ENCODE measurements around the gene ATAD2B. TPM values are rescaled to one million over a fixed set of nuclear protein-coding genes. Genes with fewer than 3 reads are reported as not detected.
A peak's percentile ranks its signal among the peaks of the same experiment; 100 is the strongest.

The ATAD2B gene
- total RNA-seq, 1 donor from 2014 or later, result 9.2 TPM

DNA sequence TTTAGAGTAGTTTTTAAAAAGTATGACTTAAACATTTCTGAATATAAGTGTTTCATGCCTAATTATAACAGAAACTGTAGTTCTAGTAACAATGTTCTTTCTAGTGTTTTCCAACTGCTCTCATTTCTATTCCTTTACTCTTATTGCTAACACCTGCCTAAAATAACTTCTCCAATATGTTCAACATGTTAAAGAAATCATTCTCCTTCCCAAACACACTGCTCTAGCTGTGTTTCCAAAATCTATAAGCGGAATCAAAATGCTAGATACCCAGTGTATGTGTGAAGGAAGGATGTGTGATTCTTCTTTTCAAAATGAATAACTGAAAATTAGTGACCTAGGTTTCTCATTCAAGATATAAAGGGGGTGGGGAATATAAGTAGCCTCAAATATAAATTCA is 89.1 kb downstream of the ATAD2B start:
- no peak for DNase-seq (ENCODE audit: low read depth in 2 of 2)

GRCh38 chr2:23836971-23837565 is 89.9 kb downstream of the ATAD2B start:
- no peak for DNase-seq (ENCODE audit: low read depth in 2 of 2)

GRCh38 chr2:23836505-23836904 is 90.4 kb downstream of the ATAD2B start:
- no peak for DNase-seq (ENCODE audit: low read depth in 2 of 2)

DNA sequence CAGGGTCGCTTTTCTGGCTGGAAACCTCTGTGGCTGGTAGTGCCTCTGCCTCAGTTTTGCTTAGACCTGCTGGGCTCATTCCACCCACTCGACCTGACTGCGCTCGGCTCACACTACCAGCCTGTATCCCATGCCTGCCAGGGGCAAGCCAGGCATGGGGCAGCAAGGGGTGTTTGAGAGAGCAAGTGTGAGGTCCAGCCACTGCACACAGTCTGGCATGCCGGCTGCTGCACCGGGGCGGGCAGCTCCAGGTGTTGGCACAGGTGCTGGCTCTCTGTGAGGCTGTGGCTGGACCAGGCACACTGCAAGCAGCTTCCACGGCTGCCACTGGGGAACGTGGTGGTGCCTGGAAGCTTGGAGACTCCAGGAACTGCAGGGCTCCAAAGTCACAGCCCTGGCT is 90.9 kb downstream of the ATAD2B start:
- DNase-seq (ENCODE audit: low read depth in 2 of 2), result no peak

DNA sequence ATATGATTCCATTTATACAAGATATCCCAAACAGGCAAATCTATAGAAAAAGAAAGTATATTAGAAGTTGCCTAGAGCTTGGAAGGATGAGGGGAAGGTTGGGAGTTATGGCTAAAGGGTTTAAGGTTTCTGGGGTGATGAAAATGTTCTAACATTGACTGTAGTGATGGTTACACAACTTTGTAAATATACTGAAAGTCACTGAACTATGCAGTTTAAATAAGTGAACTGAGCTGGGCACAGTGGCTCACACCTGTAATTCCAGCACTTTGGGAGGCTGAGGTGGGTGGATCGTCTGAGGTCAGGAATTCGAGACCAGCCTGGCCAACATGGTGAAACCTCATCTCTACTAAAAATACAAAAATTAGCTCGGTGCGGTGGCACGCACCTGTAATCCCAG is 91.5 kb downstream of the ATAD2B start:
- DNase-seq (ENCODE audit: low read depth in 2 of 2), result no peak

GRCh38 chr2:23828986-23829385 is 97.9 kb downstream of the ATAD2B start:
- DNase-seq (ENCODE audit: low read depth in 2 of 2), result no peak

GRCh38 chr2:23828256-23828980 is 98.5 kb downstream of the ATAD2B start:
- no peak for DNase-seq (ENCODE audit: low read depth in 2 of 2)

- DNase-seq (ENCODE audit: low read depth in 2 of 2), result no peak
Measured at GRCh38 chr2:23827287-23827686, 99.6 kb downstream of the ATAD2B start.

- DNase-seq (ENCODE audit: low read depth in 2 of 2), result no peak
Measured at GRCh38 chr2:23826771-23827170, 100.2 kb downstream of the ATAD2B start.

DNA sequence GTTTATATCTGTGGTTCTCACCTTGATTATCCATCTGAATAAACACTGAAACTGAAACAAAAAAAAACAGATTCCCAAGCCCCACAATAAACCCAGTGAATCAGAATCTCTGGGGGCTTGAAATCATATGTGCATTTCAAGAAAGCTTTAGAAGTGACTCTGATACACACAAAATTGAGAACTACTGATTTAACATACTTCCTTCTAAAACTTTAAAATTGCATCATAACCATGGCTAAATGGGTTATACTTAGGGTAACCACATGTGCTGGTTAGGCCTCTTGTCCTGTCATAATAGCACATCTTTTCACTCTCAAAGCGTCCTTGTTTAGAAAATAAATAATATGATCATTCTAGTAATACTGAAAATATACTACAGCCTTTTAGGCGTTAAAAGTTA is 100.9 kb downstream of the ATAD2B start:
- no peak for DNase-seq (ENCODE audit: low read depth in 2 of 2)

- DNase-seq (ENCODE audit: low read depth in 2 of 2), result peak; percentile 46 to 54
Measured at GRCh38 chr2:23824777-23825212, 102.1 kb downstream of the ATAD2B start.

- no peak for DNase-seq (ENCODE audit: low read depth in 2 of 2)
Measured at GRCh38 chr2:23823863-23824262, 103.1 kb downstream of the ATAD2B start.

- DNase-seq (ENCODE audit: low read depth in 2 of 2), result no peak
Measured at GRCh38 chr2:23814963-23815362, 112.0 kb downstream of the ATAD2B start.

DNA sequence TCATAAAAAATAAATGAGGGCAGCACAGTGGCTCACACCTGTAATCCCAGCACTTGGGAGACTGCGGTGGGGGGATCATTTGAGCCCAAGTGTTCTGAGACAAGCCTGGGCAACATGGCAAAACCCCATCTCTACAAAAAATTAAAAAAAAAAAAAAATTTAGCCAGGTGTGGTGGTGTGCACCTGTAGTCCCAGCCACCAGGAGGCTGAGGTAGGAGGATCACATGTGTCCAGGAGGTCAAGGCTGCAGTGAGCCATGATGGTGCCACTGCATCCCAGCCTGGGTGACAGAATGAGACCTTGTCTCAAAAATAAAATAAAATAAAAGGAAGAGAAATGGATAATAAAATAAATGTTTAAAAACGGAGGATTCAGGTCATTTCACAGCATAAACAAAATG is 113.5 kb downstream of the ATAD2B start:
- no peak for DNase-seq (ENCODE audit: low read depth in 2 of 2)

DNA sequence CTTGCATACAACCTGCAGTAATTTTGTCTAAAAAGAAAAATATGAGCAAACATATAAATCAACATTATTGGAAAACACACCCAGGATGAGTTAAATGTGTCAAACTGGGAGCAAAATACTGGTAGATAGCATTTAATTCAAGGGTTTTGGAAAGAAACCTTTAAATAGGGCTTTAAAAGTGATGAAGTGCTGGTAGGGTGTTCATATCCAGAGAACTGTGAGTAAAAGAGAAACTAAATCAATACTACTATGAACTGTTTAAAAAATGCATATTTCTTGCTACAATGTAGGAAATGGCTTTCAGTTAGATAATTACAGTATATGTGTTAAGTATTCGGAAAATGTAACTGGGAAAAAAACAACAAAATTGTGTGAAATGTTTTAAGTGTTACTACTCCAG is 117.8 kb downstream of the ATAD2B start:
- no peak for DNase-seq (ENCODE audit: low read depth in 2 of 2)

- DNase-seq (ENCODE audit: low read depth in 2 of 2), result no peak
Measured at GRCh38 chr2:23806665-23807249, 120.2 kb downstream of the ATAD2B start.

DNA sequence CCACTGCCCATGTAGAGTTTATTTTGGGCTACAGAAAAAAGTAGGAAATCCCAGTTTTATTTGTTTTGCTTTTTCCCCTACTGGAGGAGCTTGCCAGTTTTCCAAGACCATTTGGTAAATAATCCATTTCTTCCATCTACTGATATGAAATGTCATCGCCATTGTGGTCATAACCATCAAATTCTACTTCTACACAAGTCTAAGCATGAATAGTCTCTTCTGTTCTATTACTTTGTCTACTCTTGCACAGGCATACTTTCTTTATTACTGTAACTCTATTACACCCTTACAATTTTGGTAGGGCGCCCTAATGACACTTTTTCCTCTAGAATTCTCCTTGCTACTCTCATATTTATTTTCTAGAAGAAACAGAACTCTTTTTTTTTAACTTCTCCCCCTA is 120.7 kb downstream of the ATAD2B start:
- DNase-seq (ENCODE audit: low read depth in 2 of 2), result no peak

DNA sequence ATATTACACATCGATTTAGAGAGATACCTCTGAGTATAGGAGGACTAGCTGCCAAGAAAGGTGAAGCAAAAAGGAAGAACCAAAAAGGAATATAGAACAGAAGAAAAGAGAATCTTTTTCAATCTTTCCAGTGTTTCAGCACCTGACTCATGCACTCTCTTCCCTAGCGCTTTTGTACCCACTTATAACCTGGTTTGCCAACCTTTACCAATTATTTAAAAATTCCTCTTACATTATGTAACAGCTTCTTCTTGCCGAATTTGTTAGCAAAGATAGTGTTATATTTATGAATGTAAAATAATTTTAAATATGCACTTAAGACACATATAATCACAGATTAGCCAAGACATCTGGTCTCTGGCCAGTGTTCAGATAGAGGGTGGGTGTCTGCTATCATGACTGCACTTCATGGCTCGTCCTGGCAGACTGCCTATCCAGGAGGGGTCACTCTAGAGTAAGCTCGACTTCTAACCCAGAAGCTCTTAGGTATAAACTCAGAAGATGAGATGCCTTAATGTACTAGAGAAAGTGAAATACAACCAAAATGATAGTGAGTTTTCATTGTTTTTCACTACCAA is 122.9 kb downstream of the ATAD2B start:
- DNase-seq (ENCODE audit: low read depth in 2 of 2), result peak in 1 of 2 donors; percentile 30

GRCh38 chr2:23803264-23803964 is 123.5 kb downstream of the ATAD2B start:
- peak in 1 of 2 donors; percentile 39 for DNase-seq (ENCODE audit: low read depth in 2 of 2)

- no peak for DNase-seq (ENCODE audit: low read depth in 2 of 2)
Measured at GRCh38 chr2:23801396-23801795, 125.5 kb downstream of the ATAD2B start.

DNA sequence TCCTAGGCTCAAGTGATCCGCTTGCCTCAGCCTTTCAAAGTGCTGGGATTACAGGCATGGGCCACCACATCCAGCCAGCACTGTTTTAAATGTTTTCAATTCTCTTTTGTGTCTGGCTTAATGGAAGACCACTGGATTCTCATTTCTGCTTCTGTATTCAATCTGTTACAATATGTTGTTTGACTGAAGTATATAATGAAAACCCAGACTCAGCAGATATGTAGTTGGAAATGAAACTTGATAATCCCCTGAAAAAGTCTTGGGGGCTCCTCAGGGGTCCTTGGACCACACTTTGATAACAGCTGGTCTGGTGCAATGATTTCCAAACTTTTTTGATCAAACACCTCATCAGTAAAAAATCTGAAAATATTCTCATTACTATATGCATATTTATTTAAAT is 132.7 kb downstream of the ATAD2B start:
- no peak for DNase-seq (ENCODE audit: low read depth in 2 of 2)

GRCh38 chr2:23793476-23793875 is 133.4 kb downstream of the ATAD2B start:
- no peak for DNase-seq (ENCODE audit: low read depth in 2 of 2)

Measured in dermis microvascular lymphatic vessel endothelial cell (primary cell).